NT2/D1 (cell line): ENCODE measurements around the gene IFT172.

Source experiments
- DNase-seq: peaks from one replicate; pipeline ENCODE4 v3.0.0-alpha.2; 2011; ENCODE audit warnings: low read depth, low spot score
- H3K27me3 ChIP-seq: 2 replicates; pipeline ENCODE4 v1.6.0; 2011; ENCODE audit warnings: mild to moderate bottlenecking; ENCODE audit not compliant: insufficient read length, insufficient read depth
- H3K36me3 ChIP-seq: 2 replicates; pipeline ENCODE4 v1.6.1; 2011; ENCODE audit warnings: mild to moderate bottlenecking, low read length, mixed read lengths; ENCODE audit not compliant: insufficient read depth, insufficient read length
- H3K4me1 ChIP-seq: 2 replicates; pipeline ENCODE4 v1.5.1; 2011; ENCODE audit not compliant: insufficient read depth, insufficient read length
- H3K4me3 ChIP-seq: 2 replicates; pipeline ENCODE4 v1.5.1; 2011; ENCODE audit warnings: low read depth; ENCODE audit not compliant: insufficient read length
- H3K9ac ChIP-seq: 2 replicates; pipeline ENCODE4 v1.6.0; 2011; ENCODE audit warnings: low read depth; ENCODE audit not compliant: insufficient read length
- H3K9me3 ChIP-seq: 2 replicates; pipeline ENCODE4 v1.5.1; 2011; ENCODE audit warnings: mild to moderate bottlenecking, low read length; ENCODE audit not compliant: insufficient read depth
- SUZ12 ChIP-seq: IDR thresholded peaks from 2 replicates; pipeline ENCODE4 v1.6.1; 2011; ENCODE audit not compliant: insufficient read length, insufficient read depth; ENCODE audit errors: extremely low read depth
- YY1 ChIP-seq: IDR thresholded peaks from 2 replicates; pipeline ENCODE4 v1.6.1; 2011; ENCODE audit not compliant: insufficient read length, insufficient read depth
- ZNF274 ChIP-seq: IDR thresholded peaks from 2 replicates; pipeline ENCODE4 v1.6.1; 2011; ENCODE audit warnings: mild to moderate bottlenecking, low read depth, low read length

IFT172 gene

GRCh38 chr2:27451095-27451494 is 38.4 kb downstream of the IFT172 start:
- H3K4me3 ChIP-seq = no peak overlapping the region
- H3K36me3 ChIP-seq = peaks cover 63% of the 10 kb centered on the region
- H3K4me1 ChIP-seq = no peaks in the 10 kb centered on the region
- DNase-seq = no peak
- no peak overlapping the region for H3K9ac ChIP-seq
- no peaks in the 10 kb centered on the region for H3K27me3 ChIP-seq
- TF ChIP-seq SUZ12 = no peak
- TF ChIP-seq YY1 = no peak
- no peak for TF ChIP-seq ZNF274
- H3K9me3 ChIP-seq = no peaks in the 10 kb centered on the region

GRCh38 chr2:27448381-27448780 is 41.2 kb downstream of the IFT172 start:
- Histone ChIP-seq H3K4me3 (no peak overlapping the region), H3K36me3 (peaks cover 66% of the 10 kb centered on the region), H3K4me1 (no peaks in the 10 kb centered on the region), H3K27me3 (no peaks in the 10 kb centered on the region), H3K9ac (no peak overlapping the region), H3K9me3 (no peaks in the 10 kb centered on the region)
- TF ChIP-seq YY1 (no peak), SUZ12 (no peak), ZNF274 (no peak)
- DNase-seq = no peak

- Histone ChIP-seq H3K9me3 (no peaks in the 10 kb centered on the region), H3K27me3 (no peaks in the 10 kb centered on the region), H3K36me3 (peaks cover 59% of the 10 kb centered on the region), H3K9ac (no peak overlapping the region), H3K4me3 (no peak overlapping the region), H3K4me1 (peaks cover 2% of the 10 kb centered on the region)
- TF ChIP-seq ZNF274 (no peak), YY1 (no peak), SUZ12 (no peak)
- DNase-seq = no peak
Observed at GRCh38 chr2:27446057-27446456, 43.5 kb downstream of the IFT172 start.

DNA sequence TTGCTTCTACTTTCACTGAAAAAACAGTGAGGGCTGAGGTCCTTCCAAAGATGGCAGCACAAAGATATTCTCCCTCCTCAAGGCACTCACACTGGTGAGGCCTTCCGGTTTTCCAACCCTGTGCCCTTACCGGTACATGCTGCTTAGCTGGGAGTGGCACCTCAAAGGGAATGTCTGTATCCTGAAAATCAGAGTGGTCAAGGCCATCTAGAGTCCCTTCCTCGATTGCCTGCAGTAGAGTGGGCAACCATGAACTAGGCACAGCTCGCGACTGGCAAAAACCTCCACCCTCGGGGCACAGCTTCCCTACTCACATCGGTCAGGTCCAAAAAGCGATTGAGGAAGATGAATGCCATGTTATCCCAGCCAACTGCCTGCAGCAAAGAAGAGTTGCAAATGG is 43.9 kb downstream of the IFT172 start:
- no peak for TF ChIP-seq ZNF274
- TF ChIP-seq YY1 = no peak
- no peak for TF ChIP-seq SUZ12
- peaks cover 2% of the 10 kb centered on the region for H3K4me1 ChIP-seq
- H3K4me3 ChIP-seq = no peak overlapping the region
- H3K36me3 ChIP-seq = peaks cover 62% of the 10 kb centered on the region
- H3K9ac ChIP-seq = no peak overlapping the region
- H3K27me3 ChIP-seq = no peaks in the 10 kb centered on the region
- no peaks in the 10 kb centered on the region for H3K9me3 ChIP-seq
- DNase-seq = no peak

GRCh38 chr2:27445155-27445554 is 44.4 kb downstream of the IFT172 start:
- H3K4me1 ChIP-seq = peaks cover 2% of the 10 kb centered on the region
- H3K27me3 ChIP-seq = no peaks in the 10 kb centered on the region
- no peak overlapping the region for H3K9ac ChIP-seq
- no peak for DNase-seq
- no peaks in the 10 kb centered on the region for H3K9me3 ChIP-seq
- TF ChIP-seq YY1 (no peak), ZNF274 (no peak), SUZ12 (no peak)
- peaks cover 66% of the 10 kb centered on the region for H3K36me3 ChIP-seq
- no peak overlapping the region for H3K4me3 ChIP-seq

DNA sequence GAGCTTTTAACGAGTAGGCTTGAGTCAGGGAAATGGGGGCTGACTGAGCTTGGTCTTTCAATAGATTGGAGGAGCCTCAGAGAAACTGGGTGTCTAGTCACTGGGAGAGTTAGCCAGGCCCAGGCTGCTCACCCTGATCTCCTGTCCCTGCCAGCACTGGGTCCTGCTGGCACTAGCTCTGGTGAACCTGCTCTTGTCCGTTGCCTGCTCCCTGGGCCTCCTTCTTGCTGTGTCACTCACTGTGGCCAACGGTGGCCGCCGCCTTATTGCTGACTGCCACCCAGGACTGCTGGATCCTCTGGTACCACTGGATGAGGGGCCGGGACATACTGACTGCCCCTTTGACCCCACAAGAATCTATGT is 46.6 kb downstream of the IFT172 start:
- DNase-seq = no peak
- TF ChIP-seq SUZ12 = no peak
- no peak for TF ChIP-seq YY1
- TF ChIP-seq ZNF274 = no peak
- no peaks in the 10 kb centered on the region for H3K9me3 ChIP-seq
- peaks cover 66% of the 10 kb centered on the region for H3K36me3 ChIP-seq
- peak overlapping the region; percentile 38 for H3K4me3 ChIP-seq
- peak overlapping the region; percentile 58 for H3K9ac ChIP-seq
- H3K27me3 ChIP-seq = no peaks in the 10 kb centered on the region
- peaks cover 2% of the 10 kb centered on the region for H3K4me1 ChIP-seq

GRCh38 chr2:27441958-27442919 is 47.3 kb downstream of the IFT172 start, which contains the start of gene KRTCAP3:
Gene KRTCAP3 (plus strand): TSS chr2:27442381. CDS start chr2:27442413, 32 bp downstream.
- Histone ChIP-seq H3K27me3 (no peaks in the 10 kb centered on the region), H3K4me1 (peaks cover 2% of the 10 kb centered on the region), H3K9ac (peak within 1 kb of the TSS; percentile 58), H3K4me3 (peak within 1 kb of the TSS; percentile 38), H3K36me3 (peaks cover 62% of the 10 kb centered on the region), H3K9me3 (no peaks in the 10 kb centered on the region)
- DNase-seq = peak; percentile 78
- TF ChIP-seq YY1 (no peak), ZNF274 (no peak), SUZ12 (no peak)
